ENCODE results near the gene USP53.

DNA sequence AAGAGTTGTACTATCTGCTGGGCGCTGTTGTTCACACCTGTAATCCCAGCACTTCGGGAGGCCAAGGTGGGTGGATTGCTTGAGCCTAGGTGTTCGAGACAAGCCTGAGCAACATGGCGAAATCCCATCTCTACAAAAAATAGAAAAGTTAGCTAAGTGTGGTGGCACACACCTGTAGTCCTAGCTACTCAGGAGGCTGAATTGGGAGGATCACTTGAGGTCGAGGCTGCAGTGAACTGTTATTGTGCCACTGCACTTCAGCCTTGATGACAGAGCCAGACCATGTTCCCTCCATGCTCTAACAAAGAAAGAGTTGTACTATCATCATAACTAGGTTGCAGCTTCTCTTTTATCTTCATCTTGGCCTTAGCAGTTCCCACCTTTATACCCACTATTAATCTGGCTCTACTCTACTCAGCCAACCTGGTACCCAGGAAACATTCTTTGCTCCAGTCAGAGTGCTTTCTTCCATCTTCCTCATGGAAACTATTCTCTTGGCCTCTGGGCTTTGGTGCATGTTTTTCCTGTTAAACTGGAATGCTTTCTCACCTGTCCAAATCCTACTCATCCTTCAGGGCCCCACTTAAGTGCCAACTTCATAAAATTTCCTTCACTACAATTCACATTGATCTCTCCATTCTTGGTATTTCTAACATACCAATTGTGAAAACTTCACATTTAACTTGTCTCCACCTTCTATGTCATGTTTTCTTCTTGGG, 91.2 kb downstream of the USP53 start:
- no peak for TF ChIP-seq EZH2 (IDR thresholded peaks at IDR 0.05; ENCODE audit: borderline replicate concordance, low read depth, low read length, severe bottlenecking)
- TF ChIP-seq, protein P1, sequence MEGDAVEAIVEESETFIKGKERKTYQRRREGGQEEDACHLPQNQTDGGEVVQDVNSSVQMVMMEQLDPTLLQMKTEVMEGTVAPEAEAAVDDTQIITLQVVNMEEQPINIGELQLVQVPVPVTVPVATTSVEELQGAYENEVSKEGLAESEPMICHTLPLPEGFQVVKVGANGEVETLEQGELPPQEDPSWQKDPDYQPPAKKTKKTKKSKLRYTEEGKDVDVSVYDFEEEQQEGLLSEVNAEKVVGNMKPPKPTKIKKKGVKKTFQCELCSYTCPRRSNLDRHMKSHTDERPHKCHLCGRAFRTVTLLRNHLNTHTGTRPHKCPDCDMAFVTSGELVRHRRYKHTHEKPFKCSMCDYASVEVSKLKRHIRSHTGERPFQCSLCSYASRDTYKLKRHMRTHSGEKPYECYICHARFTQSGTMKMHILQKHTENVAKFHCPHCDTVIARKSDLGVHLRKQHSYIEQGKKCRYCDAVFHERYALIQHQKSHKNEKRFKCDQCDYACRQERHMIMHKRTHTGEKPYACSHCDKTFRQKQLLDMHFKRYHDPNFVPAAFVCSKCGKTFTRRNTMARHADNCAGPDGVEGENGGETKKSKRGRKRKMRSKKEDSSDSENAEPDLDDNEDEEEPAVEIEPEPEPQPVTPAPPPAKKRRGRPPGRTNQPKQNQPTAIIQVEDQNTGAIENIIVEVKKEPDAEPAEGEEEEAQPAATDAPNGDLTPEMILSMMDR (IDR thresholded peaks at IDR 0.05; ENCODE audit: borderline replicate concordance, extremely low read depth, low read length, poor library complexity, severe bottlenecking), result no peak

All from DND-41 (cell line).